GM19467 (cell line): ENCODE results near the gene KMT2D.

Experiments used
- ATAC-seq: cut with Tn5 transposase; IDR thresholded peaks from one replicate; pipeline ENCODE4 v1.9.1; 2021; ENCODE audit warnings: mild to moderate bottlenecking, moderate library complexity; ENCODE audit not compliant: unreplicated experiment

KMT2D gene

DNA sequence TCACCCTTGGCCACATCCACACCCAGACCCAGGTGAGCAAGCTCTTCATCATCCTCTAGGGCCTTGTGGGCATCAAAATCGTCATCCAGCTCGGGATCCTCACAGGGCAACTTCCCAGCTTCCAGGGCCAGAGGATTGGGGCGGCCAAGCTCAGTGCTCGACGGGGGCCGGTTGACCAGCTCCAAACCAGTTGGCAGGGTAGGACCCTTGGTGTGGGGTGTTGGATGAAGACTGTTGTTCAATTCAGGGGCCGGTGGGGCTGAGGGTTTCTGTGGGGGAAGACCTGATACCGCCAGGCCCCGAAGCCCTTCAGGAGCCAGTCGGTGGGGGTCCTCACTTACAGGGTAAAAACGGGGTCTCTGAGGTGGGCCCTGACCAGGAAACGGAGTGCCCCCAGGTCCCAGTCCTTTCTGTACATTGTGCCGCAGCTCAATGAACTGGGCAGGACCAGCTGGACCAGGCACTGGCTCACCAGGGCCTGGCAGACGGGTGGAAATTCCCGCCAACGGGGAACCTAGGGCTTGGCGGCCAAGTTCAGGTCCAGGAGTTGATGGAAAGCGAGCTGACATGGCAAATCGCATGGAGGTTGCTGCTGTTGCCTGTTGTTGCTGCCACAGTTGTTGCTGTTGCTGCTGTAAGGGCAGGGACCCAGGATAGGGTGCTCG is 22.2 kb downstream of the KMT2D start:
- ATAC-seq, result no peak

GRCh38 chr12:49037947-49038237 is 22.7 kb downstream of the KMT2D start:
- ATAC-seq, result no peak

DNA sequence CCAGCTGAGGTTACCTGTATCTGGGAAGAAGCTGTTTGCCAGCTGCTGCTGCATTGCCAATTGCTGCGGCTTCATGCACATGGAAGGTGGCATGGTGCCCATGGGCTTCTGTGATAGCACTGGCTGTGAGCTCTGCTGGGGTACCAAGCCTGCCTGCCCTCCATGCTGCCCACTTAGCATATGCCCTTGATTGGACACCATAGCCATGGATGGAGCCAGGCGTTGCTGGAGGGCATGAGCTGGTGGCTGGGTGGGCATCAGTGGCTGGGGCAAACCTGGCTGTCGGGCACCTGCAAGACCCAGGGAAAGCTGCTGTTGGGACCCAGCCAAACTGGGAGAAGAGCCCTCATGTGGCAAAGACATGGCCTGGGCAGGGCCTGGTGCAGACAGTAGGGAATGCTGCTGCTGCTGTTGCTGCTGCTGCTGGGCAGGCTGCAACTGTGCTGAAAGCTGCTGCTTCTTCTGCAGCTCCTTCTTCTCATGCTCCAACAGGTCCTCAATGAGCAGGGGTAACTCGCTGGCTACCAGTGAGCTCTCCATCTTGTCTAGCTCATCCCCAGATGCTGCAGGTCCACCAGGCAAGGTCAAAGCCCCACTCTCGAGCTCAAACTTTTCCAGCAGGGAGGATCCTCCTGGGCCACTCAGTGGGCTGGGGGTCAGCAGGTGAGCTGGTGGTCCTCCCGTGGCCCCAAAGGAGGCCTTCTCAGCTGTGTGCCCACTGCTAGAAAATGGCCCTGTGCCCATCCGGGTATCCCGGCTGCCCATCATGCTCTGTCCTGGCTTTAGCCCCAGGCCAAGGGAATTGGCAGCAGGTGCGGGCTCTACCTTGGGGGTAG is 23.3 kb downstream of the KMT2D start:
- no peak for ATAC-seq

DNA sequence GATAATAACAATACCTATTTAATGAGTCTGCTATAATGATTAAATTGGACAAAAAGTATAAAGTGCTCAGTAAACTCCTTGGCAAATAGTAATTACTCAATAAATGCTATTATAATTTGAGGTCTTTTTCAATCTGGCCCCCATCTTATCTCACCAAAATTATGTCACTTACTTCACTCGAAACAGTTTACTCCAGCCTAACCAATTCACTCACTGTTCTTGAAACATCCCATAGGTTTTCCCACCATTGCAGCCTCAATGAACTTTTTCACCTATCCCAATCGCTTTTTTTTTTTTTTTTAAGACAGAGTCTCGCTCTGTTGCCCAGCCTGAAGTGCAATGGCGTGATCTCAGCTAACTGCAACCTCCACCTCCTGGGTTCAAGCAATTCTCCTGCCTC is 24.6 kb downstream of the KMT2D start:
- no peak for ATAC-seq

- no peak for ATAC-seq
Observed at GRCh38 chr12:49034286-49034622, 26.3 kb downstream of the KMT2D start.

DNA sequence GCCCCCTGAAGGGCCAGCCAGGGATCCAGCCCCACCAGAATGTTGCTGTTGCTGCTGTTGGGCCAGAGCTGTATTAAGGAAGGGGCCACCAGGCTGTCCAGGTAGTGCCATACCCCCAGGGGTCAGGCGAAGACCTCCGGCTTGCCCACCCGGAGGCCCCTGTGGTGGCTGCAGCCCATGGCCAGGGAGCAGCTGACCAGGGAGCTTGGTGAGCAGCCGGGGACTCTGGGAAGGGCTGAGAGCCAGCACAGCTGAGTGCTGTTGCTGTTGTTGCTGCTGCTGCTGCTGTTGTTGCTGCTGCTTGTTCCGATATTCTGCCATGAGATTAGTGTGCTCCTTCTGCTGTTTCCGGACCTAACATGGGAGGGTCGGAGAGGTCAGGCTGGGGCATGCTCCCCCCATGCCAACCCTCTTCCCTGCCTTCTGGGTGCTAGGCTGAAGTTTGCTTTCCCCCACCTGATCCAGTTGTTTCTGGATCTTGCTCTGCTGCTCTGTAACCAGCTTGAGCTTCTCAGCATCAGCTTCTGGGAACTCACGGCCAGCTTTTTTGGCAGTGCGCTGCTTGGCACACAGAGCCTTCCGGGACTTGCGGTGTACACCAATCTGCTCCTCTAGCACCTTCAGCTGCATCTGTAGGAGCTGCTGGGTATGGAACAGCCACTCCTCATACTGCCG is 26.8 kb downstream of the KMT2D start:
- ATAC-seq, result no peak

- no peak for ATAC-seq
Observed at GRCh38 chr12:49032679-49033447, 27.7 kb downstream of the KMT2D start.

DNA sequence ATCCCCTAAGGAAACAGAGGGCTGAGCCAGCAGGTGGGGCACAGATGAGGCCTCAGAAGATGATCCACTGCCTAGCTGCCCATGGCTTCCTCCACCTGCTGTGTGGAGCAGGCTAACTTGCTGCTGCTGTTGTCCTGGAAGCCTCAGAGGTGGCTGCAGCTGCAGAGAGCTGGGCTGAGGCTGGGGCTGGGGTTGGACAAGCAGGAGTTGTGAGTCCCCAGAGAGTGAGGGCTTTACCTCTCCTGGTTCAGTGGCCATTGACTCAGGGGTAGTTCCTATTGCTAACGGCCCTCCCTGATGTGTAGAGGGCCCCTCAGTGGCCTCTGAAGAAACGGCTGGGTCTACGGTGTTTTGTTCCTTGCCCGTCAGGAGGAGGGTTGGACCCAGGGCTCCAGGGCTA is 28.3 kb downstream of the KMT2D start:
- ATAC-seq, result no peak

DNA sequence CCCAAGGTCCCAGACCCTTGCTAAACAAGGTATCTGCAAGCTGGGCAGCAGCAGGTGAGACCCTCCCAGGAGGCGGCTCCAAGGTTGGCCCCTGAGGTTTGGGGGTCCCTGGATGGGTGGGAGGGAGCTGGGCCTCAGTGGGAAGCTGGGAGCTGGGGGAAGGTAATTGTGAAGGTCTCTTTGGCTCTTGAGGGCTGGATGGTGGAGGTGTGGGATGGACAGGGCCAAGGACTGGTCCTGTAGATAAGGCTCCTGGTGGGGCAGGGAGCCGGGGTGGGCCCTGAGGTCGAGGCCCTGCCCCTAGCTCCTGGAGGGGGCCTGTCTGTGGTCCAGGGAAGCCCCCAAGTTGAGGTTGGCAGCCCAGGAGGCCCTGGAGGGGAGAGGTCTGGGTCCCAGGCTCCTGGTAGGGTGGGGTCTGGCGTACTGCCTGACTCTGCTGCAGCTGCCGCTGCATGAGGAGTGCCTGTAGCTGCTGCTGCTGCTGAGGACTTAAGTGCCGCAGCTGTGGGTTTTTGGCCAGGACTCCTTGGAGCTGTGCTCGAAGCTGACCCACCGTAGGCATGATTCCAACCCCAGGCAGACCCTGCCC is 28.9 kb downstream of the KMT2D start:
- no peak for ATAC-seq

DNA sequence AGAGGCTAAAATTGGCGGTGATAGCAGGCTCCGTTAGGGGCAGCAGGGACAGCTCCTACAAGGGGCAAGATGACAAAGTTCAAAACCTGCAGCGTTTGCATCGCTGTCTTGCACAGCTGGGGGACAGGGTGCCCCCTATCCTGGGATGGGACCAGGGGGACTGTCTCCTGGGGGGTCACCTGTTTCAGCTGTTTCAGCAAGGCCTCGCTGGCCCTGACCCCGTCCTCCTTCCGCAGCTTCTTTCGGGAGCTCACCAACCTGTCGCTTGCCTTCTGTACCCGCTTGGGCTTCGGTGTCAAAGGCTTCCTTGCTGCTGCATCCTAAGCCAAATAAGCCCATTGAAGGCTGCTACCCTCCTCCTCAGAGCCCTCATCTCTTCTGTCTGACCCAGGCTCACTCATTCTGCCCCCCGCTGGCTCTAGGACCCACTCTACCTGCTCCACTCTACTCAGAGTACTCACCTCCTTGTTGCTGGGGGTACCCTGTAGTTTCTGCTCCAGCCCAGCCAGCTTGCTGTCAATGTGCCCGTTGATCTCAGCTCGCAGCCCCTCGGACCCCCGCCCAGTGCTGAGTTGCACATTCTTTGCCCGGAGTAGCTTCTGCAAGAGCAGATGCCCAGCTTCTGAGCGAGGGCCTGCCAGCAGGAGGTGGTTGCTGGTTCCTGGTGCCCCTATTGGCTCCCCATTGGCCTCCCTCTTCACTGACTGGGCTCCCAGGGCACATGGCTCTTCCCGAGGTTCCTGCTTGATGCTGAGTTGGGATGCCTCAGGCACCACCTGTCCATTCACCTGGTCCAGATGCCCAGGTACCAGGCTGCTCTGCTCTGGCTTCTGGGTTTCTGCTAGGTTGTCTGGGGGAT is 29.7 kb downstream of the KMT2D start:
- no peak for ATAC-seq

- ATAC-seq, result no peak
Observed at GRCh38 chr12:49030119-49030518, 30.5 kb downstream of the KMT2D start.

GRCh38 chr12:49028666-49029275 is 31.8 kb downstream of the KMT2D start:
- ATAC-seq, result no peak

- ATAC-seq, result no peak
Observed at GRCh38 chr12:49027846-49028555, 32.6 kb downstream of the KMT2D start.

GRCh38 chr12:49026678-49027480 is 33.7 kb downstream of the KMT2D start:
- ATAC-seq, result no peak

DNA sequence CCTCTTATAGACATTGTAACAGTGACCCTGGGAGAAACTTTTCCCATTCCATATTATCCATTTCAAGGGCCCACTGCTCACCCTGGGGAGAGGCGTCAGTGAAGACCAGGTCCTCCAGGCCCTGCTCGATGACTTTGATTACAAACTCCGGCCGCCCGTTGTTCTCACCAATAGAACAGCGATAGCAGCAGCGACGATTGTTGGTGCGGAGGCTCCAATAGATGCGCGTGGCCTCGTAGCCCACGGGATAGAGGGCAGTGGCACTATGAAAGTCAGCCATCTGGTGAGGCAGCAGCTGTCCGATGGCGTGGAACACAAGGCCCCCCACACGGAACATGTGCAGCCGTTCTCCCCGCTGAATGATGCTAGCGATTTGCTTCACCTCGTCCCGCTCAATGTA is 34.5 kb downstream of the KMT2D start:
- no peak for ATAC-seq

DNA sequence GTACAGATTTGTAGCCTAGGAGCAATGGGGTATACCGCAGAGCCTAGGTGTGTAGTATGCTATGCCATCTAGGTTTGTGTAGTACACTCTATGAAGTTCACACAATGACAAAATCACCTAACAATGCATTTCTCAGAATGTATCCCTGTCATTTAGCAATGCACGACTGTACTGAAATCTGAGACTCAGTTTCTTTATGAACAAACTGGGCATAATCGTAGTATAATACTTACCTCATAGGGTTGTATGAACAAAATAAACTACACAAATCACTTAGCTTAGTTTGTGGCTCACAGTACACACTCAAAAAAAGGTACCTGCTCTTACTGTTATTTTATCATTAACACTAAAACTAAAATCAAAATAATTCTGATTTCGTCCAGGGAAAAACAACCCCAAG is 35.1 kb downstream of the KMT2D start:
- no peak for ATAC-seq

DNA sequence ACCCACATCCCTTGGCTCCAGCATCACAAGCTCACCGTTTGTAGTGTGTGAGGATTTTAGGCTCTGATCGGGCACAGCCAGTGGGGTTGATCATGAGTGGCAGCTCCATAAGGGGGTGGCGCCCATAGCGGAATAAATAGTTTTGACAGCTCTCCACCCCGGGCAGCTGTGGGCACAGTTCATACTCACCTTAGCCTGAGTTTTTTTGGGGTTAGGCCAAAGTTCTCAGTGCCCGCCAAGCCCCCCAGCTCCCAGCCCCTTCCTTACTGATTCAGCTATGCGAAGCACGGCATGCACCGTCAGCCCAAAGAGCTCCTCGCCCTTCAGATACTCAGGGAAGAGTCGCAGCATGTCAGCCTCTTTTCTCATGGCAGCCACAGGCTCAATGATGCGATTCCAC is 36.1 kb downstream of the KMT2D start:
- no peak for ATAC-seq

- no peak for ATAC-seq
Observed at GRCh38 chr12:49023812-49024211, 36.8 kb downstream of the KMT2D start.
